Middle frontal gyrus (tissue), 1 donor: ENCODE results near the gene TBC1D21.
"Not testable (repeated sequence)": the region's sequence is repeated elsewhere in the genome, so short reads cannot be mapped to it uniquely, and the experiment has no call there.

Experiments used
- DNase-seq: peaks from one replicate; pipeline ENCODE4 v3.0.0-alpha.2; 2015; ENCODE audit warnings: low spot score; ENCODE audit errors: extremely low spot score

TBC1D21 gene

GRCh38 chr15:73928241-73928579, 54.8 kb downstream of the TBC1D21 start:
- no peak for DNase-seq

DNA sequence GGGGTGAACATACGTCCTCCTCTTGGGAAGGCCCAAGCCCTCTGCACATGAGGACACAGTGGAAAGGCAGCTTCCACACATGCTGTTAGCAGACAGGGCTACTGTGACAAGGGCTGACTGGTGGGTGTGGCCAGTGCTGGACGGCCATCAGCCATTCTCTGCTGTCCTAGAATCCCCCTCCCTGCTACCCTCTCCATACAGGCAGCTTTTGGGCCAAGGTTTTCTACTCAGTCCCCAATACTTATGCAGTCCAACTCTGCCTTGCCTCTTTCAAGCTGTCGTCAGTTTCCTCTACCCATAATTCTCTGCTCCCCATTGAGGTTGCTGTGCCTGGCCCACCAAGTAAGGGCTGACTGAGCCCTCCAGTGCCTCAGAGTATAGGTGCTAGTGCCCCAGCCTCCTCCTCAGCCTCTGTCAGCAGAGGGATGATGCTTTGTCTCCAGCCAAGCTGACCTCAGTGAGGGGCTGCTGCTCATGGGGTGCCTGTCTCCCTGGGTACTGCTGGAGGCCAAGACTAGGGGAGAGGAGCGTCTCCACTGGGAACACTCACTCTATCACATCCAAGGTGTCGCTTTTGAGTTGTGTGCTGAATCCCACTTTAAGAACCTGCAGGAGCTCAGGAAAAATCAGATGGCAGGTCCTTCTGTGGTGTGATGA, 55.7 kb downstream of the TBC1D21 start:
- DNase-seq: no peak

- DNase-seq: no peak
Observed at GRCh38 chr15:73930371-73930770, 57.0 kb downstream of the TBC1D21 start.

DNA sequence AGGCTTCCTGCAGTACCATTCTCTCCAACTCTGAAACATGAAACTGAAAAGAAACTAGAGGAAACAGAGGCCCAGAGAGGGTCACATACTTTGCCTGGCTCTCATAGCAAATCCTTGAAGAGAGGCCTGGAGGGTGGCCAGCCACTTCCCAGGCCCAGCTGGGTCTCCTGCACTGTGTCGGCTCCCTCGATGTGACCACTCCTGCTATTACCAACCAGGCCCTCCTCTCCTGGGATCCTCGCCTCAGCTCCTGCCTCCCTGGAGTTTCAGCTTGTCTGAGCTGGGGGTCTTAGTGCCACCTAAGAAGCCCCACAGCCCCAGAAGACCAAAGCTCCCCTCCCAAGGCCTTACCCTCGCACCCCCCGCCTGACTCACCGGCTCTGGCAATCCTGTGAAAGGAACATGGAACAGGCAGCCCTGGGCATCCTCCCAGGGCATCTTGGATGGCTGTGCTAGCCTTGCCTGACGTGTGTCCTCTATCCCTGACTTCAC, 57.5 kb downstream of the TBC1D21 start:
- no peak for DNase-seq

GRCh38 chr15:73931441-73931840, 58.1 kb downstream of the TBC1D21 start:
- DNase-seq: no peak

DNA sequence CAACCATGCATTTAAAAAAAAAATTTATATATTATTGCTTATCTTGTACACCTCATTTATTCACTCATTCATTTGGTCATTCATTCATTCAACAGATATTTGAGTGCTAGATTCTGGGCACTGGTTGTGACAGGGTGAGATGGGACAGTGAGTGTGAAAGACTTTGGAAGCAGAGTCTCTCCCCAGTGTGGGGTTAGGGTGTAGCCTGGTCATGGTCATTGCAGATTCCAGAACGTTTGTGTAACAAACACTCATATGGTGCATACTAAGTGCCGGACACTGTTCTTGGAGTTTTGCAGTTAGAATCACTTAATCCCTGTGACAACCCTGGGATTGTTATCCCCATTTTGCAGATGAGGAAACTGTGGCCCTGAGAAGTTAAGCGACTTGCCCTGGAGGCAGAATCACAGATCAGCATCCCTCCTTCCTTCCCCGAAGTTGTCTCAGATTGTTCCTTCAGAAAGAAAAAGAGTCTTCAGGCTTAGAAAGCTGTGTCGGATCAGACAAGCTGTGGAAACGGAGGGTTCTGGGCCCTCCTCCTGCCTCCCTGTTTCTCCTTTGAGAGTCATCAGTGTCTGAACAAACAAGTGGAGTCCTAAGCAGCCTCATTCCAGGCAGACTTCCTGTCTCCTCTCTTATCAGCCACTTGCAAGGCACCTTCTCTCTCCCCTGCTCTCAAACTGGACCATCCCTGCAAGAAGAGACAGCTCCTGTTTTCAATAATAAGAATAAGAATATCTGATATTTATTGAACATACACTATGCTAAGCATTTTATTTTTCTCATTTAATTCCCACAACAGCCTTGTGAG, 59.2 kb downstream of the TBC1D21 start:
- DNase-seq: no peak

DNA sequence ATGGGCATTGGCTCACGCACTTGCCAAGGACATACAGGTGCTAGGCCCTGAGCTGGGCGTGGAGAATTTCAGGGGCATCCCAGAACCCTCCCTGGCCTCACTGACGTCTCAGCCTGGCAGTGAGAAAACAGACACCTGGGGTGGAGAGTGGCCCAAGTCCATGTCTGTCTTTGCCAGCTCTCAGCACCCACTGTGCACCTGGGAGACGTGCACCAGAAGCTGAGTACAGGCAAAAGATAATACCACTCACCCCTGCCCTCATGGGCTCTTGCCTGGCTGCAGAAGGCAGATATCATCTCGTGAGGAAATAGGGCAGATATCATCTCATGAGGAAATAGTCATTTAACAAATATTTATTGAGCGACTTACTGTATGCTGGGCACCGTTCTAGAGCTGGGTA, 60.9 kb downstream of the TBC1D21 start:
- DNase-seq: no peak

DNA sequence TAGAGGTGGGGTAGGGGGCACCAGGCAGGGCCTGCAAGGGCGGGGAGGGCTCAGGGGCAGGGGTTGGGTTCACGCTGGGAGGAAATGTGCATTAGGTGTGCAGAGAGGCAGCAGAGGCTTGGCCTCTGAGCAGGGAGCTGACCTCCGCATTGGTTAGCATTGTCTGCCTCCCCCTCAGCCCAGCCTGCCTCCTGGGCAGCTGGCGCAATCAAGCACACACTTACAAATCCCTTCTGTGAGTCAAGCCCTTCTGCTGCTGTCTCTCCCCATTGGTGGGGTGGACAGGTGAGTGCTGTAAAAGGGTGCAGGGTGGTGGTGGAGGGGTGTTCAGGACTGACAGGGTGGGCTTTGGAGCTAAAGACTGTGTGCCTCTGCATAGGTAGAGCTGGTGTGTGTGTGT, 62.2 kb downstream of the TBC1D21 start:
- no peak for DNase-seq

GRCh38 chr15:73936181-73936580, 62.8 kb downstream of the TBC1D21 start:
- no peak for DNase-seq

DNA sequence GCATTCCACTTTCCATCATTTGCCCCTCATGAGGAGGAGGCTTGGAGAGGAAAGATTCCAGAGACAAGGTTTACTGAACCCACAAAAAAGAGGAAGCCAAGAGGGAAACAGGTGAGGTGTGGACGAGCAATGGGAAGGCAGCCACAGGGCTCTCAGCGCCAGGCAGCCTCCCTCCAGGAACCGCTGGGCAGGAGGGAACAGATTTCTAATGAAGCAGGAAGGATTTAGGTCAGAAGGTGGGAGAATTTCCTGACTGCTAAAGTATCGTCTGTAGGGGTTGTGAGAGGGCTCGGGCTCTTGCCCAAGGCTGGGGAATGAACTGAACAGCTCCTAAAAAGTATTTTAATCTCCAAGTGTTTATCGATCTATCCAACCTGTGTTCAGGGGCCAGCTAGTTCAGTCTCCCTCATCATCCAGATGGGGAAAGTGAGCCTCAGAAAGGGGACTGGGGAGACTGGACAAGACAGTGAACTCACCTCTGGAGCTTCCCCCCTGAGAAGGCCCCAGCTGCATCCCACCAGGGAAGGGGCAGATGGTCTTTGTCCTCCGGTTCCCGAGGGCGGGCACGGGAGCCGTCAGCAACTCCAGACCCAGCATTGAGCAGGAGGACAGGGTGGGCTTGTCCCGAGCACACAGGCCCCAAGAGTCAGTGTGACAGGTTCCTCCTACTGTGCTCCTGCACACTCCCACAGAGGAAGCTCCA, 63.4 kb downstream of the TBC1D21 start:
- no peak for DNase-seq

GRCh38 chr15:73937296-73937695, 63.9 kb downstream of the TBC1D21 start:
- no peak for DNase-seq

DNA sequence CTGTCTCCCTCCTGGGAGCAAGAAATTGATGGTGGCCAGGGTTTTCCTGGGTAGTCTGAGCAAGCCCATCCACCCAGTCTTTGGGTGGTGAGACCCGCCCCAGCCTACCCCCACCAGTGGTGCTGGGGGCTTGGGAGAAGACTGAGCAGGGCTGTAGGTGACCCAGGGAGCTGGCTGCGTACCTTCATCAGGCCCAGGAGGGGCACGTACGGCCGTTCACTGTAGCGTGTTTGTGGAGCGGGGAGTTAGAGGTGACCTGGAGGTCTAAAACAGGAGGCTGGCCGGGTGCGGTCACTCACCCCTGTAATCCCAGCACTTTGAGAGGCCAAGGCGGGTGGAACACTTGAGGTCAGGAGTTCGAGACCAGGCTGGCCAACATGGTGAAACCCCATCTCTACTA, 64.4 kb downstream of the TBC1D21 start:
- DNase-seq: no peak

GRCh38 chr15:73938516-73938915, 65.2 kb downstream of the TBC1D21 start:
- not testable (repeated sequence) for DNase-seq
